ENCODE results near the gene KCTD17.

Gene KCTD17

DNA sequence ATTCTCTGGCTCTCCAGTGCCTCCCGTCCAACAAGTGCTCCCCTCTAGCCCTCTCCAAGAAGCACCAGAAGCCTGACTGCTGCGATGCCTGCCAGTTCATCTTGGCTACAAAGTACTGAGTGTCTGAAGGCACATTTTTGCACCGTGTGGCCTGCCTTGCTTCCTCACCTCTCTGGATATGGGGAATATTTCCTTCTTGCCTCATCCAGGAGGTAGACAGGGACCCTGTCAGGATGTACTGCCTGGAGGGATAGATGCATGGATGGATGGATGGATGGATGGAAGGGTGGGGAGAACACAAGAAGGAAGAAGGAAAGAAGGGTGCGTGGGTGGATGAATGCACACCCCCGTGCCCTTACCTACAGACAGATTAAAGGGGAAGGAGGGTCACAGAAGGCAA, 27.6 kb downstream of the KCTD17 start:
- DNase-seq (ENCODE audit: low read depth in 2 of 2), result no peak

DNA sequence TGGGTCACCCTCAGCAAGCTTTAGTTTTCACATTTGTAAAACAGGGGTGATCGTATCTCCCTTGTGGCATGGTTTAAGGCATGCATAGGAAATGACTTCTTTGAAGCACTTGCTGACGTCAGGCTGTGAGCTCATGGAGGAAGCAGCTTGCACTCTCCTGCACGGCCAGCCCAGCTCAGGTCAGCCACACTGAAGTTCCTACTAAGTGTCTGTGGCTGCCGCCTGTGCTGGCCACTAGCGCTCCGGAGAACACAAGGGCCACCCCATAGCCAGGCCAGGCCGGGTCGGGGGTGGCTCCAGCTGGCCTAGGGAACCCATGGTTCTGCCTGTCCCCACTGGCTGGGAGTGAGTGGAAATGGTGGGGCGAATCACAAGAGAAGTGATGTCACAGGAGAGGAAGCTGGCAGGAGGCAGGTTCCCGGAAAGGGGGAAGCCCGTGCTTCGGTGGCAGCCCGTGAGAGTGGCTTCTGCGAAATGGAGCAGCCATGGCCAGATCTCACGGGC, 28.2 kb downstream of the KCTD17 start:
- DNase-seq (ENCODE audit: low read depth in 2 of 2), result no peak

DNA sequence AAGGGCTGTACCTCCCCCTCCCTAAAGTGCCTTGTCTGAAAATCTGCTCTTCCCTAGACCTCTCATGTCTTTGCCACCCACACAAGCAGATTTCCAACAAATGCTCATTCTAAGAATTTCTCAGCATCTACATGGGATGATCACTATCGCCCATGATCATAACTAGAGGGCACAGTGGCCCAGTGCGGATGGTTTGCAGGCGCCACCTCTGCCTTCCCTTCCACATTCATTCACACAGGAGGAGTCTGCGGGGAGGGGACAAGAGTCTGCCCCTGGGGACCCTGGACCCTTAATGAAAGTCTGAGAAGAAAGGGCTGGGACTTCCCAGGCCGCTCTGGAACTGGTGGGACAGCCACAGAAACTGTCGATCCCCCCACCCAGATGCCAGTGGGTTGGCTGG, 28.9 kb downstream of the KCTD17 start:
- no peak for DNase-seq (ENCODE audit: low read depth in 2 of 2)

DNA sequence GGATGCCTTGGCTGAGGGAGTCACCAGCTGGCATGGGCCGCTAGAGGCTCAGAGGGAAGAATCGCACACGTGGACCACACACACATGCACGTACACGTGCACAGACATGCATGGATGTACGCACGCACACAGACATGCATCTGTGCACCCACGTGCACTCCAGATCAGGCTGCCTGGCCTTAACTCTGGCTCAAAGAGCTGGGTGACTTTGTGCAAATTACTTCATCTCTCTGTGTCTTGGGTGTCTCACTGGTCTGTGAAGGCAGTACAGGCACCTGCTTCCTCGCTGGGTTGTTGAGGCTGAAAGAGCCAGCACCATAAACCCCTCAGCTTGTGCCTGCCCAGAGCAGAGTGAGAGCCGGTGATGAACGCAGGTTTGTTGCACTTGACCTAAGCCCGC, 29.3 kb downstream of the KCTD17 start:
- no peak for DNase-seq (ENCODE audit: low read depth in 2 of 2)

DNA sequence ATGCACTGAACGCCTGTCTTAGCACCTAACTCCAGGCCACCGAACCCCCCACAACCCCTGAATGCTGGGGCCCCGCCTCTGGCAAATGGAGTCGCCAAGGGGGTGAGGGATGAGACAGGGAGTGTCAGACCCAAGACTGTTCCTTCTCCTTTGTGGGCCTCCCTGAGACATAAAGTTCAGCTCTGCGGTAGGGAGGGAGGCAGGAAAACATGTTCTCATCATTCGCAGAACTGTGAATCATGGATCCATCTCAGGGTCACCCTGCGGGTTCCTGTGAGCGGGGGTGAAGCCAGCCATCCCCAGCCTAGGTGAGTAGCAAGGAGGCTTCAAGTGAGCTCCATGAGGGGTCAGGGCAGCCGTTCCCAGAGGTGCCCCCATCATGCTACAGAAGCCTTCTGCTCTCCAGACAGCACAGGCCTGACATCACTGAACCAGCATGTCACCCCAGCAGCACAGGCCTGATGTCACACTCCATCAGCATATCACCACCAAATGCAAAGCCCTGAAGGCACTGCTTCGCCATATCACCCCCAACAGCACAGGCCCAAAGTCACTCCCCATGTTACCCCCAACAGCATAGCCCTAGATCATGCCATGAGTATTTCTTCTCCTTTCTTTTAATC, 30.8 kb downstream of the KCTD17 start:
- no peak for DNase-seq (ENCODE audit: low read depth in 2 of 2)

DNA sequence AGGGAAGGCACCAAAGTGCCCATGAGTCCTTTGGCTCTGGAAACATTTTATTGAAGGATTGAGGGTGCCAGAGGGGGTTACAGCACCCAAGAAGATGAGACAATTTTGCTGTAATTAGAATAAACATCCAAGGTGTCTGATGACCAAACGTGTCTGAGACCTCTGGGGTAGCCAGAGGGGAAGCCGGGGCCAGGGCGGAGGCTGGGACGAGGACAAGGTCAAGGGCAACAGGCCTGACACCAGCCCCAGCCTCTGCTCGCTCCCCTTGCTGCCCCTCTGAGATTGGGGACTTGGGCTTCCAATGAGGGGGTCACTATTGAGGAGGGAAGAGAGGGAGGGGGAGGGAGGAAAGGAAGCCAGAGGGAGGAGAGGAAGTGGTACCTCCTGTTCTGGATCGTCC, 32.4 kb downstream of the KCTD17 start:
- no peak for DNase-seq (ENCODE audit: low read depth in 2 of 2)

DNA sequence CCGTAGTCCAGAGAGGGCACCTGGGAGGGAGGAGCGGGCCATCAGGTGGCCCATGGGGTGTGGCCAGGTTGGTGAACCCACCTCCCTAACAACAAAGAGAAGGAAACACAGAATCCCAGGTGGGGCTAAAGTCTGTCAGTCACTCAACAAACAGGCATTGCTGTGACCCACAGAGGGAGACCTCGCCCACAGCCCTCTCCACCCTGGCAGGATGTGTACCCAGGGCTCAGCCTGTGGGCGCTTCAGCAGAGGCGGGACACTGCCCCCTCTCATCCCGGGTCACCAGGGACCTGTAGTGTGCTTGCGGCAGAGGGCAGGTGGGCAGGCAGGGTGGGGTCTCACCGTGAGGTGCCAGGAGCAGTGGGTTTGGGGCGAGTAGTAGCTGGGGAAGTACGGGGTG, 32.8 kb downstream of the KCTD17 start:
- DNase-seq (ENCODE audit: low read depth in 2 of 2), result no peak

DNA sequence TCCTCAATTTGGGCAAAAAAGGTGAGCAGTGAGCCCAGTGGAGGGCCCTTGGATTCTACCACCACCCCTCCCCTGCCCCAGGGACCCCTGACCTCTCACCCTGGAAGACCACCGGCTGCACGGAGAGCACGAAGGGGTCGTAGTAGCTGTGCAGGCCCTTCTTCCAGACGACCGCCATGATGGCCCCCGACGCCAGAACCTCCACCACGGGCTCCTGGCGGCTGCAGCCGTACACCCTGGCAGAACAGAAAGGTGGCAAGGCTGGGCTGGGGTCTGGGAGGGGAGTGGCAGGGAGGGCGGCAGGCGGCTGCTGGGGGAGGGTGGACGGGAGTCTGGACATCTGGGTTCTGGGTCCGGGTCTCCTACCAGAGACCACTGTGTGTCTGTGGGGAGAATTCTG, 34.6 kb downstream of the KCTD17 start:
- DNase-seq (ENCODE audit: low read depth in 2 of 2), result no peak

DNA sequence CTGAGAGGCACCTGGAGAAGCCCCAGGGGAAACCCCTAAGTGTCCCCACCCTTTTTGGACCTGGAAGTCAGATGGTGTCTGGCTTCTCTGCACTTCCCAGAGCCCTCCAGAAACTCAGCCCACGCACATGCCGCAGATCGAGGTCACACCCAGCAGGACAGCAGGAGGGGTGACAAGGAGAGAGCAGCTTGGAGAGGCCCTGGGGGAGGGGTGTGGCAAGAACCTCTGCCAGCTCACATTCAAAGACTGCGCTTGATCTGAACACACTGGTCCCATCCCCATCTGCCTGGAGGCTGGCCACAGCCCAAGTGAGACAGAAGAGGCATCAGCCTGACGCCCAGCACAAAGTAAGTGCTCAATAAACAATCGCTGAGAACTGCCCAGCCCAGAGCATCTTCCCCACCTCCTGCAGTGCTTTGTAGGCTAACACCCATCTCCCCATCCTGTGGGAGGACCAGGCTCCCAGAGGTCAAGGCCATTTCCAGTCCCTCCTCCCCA, 36.6 kb downstream of the KCTD17 start:
- no peak for DNase-seq (ENCODE audit: low read depth in 2 of 2)

DNA sequence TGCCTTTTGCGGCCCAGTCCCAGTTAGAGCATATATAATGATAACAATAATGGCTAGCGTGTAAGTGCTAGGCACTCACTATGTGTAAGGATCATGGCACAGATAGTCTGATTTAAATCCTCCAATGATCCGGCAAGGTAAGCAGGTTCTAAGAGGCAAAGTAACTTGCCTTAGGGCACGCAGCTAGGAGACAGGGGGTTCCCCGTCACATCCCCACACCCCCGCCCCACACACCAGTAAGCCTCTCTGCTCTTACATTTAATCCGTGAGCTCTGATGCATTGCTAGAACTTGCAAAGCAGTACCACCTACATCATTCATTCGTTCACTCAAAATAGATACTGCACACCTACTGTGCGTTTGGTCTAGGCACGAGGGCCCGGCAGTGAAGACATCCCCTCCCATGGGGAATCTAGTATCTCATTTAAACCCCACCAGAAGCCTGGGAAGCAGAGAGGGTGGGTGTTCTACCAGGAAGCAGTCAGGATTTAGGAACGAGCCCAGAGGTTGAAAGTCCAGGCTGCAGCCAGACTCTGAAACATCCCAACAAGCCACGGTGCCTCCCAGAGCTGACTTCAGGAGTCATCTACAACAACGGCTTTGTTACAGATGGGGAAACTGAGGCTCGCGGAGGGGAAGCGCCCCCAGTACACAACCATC, 37.3 kb downstream of the KCTD17 start:
- DNase-seq (ENCODE audit: low read depth in 2 of 2), result no peak

DNA sequence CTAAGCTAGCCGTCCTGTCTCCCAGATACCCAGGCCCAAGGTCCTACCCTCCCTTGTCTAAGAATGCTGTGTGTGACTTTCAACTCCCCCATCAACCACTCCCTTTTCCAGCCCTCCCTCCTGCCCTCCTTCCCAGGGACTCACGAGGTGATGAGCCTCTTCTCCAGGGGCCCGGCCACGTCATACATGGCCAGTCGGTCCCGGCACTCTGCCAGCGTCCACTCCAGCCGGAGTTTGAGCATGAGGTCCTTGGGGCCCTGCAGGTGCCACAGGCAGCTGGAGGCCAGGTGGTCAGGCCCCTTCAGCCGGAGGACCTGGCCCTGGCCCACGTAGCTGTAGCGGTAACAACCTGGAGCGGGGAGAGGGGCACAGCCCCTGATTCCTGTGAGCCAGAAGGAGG, 37.9 kb downstream of the KCTD17 start:
- no peak for DNase-seq (ENCODE audit: low read depth in 2 of 2)

DNA sequence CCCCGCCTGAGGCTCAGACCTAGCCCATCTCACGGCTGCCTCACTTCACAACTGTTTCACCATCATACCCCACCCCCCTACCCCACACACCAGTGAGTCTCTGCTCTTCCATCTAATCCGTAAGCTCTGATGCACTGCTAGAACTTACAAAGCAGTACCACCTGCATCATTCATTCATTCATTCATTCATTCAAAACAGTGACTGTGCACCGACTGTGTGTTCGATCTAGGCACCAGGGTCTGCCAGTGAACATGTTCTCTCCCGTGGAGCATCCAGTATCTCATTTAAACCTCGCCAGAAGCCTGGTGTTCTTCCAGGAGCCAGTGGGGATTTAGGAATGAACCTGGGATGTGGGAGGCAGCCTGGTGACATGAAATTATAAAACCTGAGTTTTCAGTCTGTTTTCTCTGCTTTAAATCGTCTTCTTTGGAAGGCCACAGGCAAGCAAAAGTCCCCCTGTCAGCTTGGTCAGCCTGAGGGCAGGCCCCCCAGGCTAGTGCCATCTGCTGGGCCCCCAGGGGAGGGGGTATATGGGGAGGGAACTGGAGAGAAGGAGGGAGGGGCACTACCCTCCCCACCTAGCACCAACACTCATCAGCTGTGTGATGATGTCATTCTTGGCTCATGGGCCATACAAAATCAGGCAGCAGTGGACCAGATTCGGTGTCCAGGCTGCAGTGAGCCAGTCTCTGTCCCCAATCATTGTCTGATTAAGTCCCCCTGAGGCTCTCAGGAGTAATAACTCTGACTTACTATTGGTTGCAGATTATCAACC, 39.6 kb downstream of the KCTD17 start:
- no peak for DNase-seq (ENCODE audit: low read depth in 2 of 2)

DNA sequence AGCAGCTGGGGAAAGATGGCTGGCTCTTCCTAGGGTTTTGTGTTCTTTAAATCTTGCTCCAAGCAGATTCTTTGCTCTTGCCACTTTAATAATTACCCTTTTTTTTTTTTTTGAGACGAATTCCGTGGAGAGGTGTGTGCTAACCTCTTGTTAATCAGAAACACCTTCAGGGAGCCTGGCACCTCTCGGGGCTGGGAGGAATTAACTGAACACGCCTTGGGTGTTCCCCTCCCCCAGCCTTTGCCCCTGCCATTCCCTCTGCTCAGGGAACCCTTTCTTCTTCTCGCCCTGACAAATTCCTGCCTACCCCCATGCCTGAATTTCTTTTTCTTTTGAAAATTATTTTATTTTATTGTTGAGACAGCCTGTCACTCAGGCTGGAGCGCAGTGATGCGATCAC, 40.5 kb downstream of the KCTD17 start:
- DNase-seq (ENCODE audit: low read depth in 2 of 2), result no peak

DNA sequence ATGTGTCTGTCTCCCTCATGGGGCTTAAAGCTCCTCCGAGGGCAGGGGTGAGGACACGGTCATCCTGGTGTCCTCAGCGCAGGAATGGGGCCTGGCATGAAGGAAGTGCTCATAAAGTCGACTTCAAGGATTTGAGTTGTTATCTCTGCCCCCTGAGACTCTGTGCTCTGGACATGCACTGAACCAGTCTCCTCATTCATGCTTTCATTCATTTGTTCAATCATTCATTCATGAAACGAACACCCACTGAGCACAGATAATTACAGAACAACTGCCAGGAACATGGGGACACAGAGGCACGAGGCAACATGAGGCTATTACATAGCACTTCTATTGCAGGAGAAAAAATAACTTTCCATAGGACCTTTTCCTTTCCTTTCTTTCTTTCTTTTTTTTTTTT, 41.5 kb downstream of the KCTD17 start:
- DNase-seq (ENCODE audit: low read depth in 2 of 2), result no peak

DNA sequence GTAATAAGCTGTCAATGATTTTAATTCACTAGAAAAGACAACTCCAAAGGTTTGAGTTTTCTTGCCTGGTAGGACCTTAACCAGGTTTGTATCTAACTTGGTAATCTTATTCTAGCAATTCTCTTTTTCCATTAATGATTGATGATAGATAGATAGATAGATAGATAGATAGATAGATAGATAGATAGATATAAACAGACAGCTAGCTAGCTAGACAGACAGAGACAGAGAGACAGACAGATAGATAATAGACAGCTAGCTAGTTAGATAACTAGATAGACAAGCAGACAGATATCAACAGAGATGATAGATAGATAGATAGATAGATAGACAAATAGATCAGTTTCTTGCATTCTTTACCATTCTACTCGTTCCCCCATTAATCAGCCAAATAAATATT, 42.7 kb downstream of the KCTD17 start:
- no peak for DNase-seq (ENCODE audit: low read depth in 2 of 2)

DNA sequence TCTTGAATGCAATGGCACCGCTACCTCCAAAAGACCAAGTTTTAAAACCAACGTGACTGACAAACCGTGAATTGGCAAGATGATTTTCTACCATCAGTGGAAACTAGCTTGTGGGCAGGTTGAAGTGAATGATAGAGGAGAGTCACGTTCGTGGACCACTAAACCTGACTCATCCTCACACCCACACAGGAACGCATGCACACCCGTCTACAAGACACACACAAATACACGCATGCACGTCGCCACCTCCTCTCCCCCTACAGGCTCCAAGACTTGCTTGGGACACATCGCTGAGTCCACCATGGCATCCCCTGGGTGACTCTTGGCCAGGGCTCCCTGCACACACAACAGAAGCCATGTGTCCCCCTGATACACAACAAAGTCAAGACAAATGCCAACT, 43.6 kb downstream of the KCTD17 start:
- no peak for DNase-seq (ENCODE audit: low read depth in 2 of 2)

DNA sequence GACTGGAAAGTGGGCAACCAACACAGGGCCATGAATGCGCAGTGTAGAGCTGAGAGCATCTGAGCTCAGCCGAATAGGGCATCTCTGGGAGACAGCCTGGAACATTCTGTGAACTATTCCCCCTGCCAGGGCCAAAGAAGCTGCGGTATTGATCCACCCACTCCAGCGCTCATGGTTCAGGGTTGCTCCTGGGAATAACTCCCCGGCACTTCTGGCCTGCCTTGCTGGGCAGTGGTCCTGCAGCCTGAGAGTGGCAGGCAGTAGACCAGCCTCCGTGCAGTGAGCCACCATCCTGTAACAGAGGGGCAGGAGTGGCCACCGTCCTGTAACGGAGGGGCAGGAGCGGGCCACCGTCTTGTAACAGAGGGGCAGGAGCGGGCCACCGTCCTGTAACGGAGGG, 45.8 kb downstream of the KCTD17 start:
- no peak for DNase-seq (ENCODE audit: low read depth in 2 of 2)

DNA sequence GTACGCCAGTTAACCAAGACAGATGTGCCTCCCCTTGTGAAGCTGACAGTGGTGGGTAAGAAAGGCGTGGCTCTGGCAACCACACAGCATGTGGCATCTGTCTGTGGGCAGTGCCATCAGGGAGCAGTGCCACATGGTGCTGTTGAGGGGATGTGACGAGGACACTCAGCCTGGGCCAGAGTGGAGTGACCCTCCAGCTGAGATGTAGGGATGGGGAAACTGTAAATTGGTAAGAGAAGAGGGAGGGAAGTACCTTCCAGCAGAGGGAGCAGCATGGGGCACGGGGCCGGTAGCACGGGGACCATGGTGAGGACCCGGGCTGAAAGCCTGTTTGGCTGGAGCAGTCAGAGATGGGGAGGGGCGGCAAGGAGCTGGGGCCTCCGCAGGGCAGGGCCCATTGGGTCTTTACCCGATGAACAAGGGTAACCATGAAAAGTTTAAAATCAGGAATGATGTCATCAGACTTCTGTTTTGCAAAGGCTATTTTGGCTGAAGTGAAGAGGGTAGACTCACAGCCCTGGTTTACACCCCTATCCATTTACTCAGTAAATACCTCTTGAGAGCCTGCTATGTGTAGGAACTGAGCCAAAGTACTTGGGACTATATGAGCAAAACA, 47.5 kb downstream of the KCTD17 start:
- DNase-seq (ENCODE audit: low read depth in 2 of 2), result no peak

DNA sequence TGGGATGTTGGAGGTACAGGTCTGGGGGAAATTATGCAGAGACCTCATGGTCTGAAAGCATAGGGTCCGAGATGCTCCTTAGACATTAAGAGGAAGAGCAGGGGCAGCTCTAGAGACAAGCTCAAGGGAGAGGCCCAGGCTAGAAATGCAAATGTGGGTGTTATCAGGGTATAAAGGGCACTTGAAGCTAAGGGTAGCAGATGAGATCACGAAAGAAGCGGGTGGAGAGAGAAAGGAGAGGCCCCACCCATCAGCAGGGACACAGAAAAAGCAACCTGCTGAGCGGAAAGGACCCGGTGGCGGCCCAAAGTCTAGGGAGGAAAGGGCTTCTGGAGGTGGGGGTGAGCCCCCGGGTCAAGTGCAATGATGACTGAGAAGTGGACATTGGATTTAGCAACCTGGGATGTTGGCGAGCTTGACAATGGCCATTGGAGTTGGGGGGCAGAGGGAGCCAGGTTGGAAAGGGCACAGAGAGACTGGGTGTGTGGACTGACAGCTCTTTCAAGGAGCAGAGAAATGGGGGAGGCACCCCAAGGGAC, 49.1 kb downstream of the KCTD17 start:
- no peak for DNase-seq (ENCODE audit: low read depth in 2 of 2)

DNA sequence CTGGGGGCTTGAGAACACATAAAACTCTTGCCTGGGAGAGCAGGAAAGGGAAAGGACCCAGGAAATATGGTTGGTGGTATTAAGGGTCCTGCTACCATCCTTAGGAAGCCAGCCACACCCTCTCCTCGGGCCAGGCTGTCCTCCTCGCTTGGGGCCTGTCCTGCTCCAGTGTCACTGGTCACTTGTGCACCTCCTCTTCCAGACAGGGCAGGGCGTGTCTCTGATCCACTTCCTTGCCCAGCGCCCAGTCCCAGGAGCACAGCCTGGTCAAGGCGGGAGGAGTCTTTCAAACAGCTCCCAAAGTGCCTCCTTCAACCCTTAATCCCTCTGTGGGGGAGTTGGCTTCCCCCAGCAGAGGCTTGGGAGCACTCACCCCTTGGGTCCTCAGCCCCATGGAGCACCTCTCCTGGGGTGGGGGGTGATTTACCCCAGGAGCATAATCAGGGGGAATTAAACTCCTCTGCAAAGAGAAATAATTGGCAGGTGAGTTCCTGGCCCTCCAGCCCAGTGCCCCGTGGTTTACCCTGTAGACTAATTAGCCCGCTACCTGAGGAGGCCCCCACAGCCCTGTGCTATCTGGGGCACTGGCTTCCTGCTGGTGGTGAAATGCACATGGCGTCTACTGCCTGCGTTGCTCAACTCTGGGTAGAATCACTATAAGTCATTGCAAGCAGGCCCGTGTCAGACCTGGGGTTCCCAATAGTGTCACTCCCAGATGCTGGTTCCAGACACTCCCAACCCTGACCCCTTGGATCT, 49.9 kb downstream of the KCTD17 start:
- DNase-seq (ENCODE audit: low read depth in 2 of 2), result no peak

DNA sequence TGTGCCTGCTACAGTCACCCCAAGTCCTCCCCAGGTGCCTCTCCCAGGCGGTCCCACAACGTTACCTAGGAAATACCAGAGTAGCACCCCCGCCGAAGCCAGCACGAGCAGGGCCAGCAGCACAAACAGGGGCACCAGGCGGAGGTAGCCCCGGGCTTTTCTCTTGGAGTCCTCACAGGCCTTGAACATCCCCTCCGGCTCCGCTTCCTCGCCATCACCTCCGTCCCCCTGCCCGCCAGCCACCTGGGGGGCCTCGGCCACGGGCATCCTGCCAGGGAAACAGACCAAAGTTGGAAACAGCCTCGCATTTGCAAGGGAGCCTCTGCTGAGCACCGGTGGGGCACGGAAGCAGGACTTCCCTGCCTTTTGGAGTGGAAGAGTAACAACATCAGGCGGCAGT, 51.6 kb downstream of the KCTD17 start:
- DNase-seq (ENCODE audit: low read depth in 2 of 2), result no peak

All from fibroblast of skin of left biceps (primary cell).